CD4-positive, alpha-beta T cell (primary cell): ENCODE results near the gene NPRL2. TPM values are rescaled to one million over a fixed set of nuclear protein-coding genes. Genes with fewer than 3 reads are reported as not detected.

Experiments used
- ATAC-seq: fragments of 200-7000 bp; cut with Tn5 transposase; one replicate; pipeline ENCODE4 v1.10.0; 2022; ENCODE audit warnings: mild to moderate bottlenecking; ENCODE audit not compliant: poor library complexity
- CTCF ChIA-PET: fragments of 350-600 bp; sonication (Branson Sonifier 250); formaldehyde crosslinking; loops from one replicate; lab custom pipeline; 2021; ENCODE audit warnings: antibody characterized with exemption, inconsistent platforms; lab: Charles Lee
- POLR2A ChIA-PET: fragments of 350-600 bp; sonication (Branson Sonifier 250); formaldehyde crosslinking; loops from one replicate; lab custom pipeline; 2021; ENCODE audit warnings: antibody characterized with exemption, inconsistent platforms; lab: Charles Lee
- DNase-seq, 14 experiments: peaks; one replicate each; pipeline ENCODE4 v3.0.0-alpha.2; 2013 to 2020; ENCODE audit warnings: mixed read lengths in 2 of 14
- H3K27ac ChIP-seq, 2 donors: one replicate each; pipeline versions ENCODE4 v1.5.1 to v1.7.0; 2013; ENCODE audit warnings: low read length in 2 of 2, low read depth in 1 of 2, mild to moderate bottlenecking in 1 of 2
- H3K27me3 ChIP-seq, 2 experiments: 1 replicate in 1 of 2; 2 replicates in 1 of 2; pipeline versions ENCODE4 v1.6.1 to v1.7.0; 2013; ENCODE audit warnings: low read length in 2 of 2, control low read depth in 1 of 2, mild to moderate bottlenecking in 1 of 2, moderate library complexity in 1 of 2; ENCODE audit not compliant: insufficient read depth in 2 of 2, control insufficient read depth in 1 of 2
- H3K36me3 ChIP-seq: one replicate; pipeline ENCODE4 v1.6.1; 2013; ENCODE audit warnings: low read length, control low read depth; ENCODE audit not compliant: insufficient read depth
- H3K4me1 ChIP-seq: one replicate; pipeline ENCODE4 v1.6.1; 2013; ENCODE audit warnings: low read length, control low read depth; ENCODE audit not compliant: insufficient read depth
- H3K4me3 ChIP-seq: one replicate; pipeline ENCODE4 v1.5.1; 2013; ENCODE audit warnings: mild to moderate bottlenecking, low read length, moderate library complexity
- H3K9me3 ChIP-seq, 2 experiments: 1 replicate in 1 of 2; 2 replicates in 1 of 2; pipeline versions ENCODE4 v1.6.1 to v1.7.0; 2013; ENCODE audit warnings: low read length in 2 of 2, mild to moderate bottlenecking in 2 of 2, control low read depth in 1 of 2, moderate library complexity in 1 of 2; ENCODE audit not compliant: control insufficient read depth in 1 of 2, insufficient read depth in 1 of 2
- H3K27ac Mint-ChIP-seq: one replicate; pipeline ENCODE4 v1.8.0; 2020; ENCODE audit warnings: mixed read lengths
- H3K27me3 Mint-ChIP-seq: one replicate; pipeline ENCODE4 v1.8.0; 2021; ENCODE audit warnings: mixed read lengths
- H3K36me3 Mint-ChIP-seq: one replicate; pipeline ENCODE4 v1.8.0; 2021; ENCODE audit warnings: low read depth, mixed read lengths
- H3K4me1 Mint-ChIP-seq: one replicate; pipeline ENCODE4 v1.8.0; 2021; ENCODE audit warnings: low read depth, mixed read lengths
- H3K4me3 Mint-ChIP-seq: one replicate; pipeline ENCODE4 v1.8.0; 2020; ENCODE audit warnings: mild to moderate bottlenecking, mixed read lengths
- H3K9me3 Mint-ChIP-seq: one replicate; pipeline ENCODE4 v1.8.0; 2020; ENCODE audit warnings: mixed read lengths
- CTCF ChIP-seq: fragments of 200-600 bp; IDR thresholded peaks from one replicate; pipeline ENCODE4 v1.8.0; 2022; ENCODE audit warnings: antibody characterized with exemption, mild to moderate bottlenecking
- intact Hi-C, 2 experiments: fragments of 100-400 bp; cut with DNase I in 1 of 2; cut with micrococcal nuclease in 1 of 2; formaldehyde crosslinking; loops; one replicate each; pipeline versions ENCODE4 v1.15.1 to v1.9.0; 2023 to 2025; cut with DNase I, micrococcal nuclease
- total RNA-seq, 174 experiments: library from RNA in 2 of 174; stranded (reverse) in 2 of 174; gene quantifications; one replicate each; pipeline ENCODE4 v1.2.3 and lab custom pipeline; 2021 to 2026

Gene NPRL2
- total RNA-seq, 2 experiments from 2014 or later: 29.4 to 33.2 TPM

GRCh38 chr3:50389414-50389767 is 38.8 kb upstream of the NPRL2 start:
- ChIA-PET CTCF (no interaction called here), POLR2A (no interaction called here)
- no peaks in the 10 kb centered on the region for H3K36me3 ChIP-seq
- H3K4me1 ChIP-seq: no peaks in the 10 kb centered on the region
- no peak for TF ChIP-seq CTCF
- H3K4me3 Mint-ChIP-seq: no peak overlapping the region
- no peak overlapping the region for H3K27ac ChIP-seq
- H3K36me3 Mint-ChIP-seq: no peaks in the 10 kb centered on the region
- H3K4me3 ChIP-seq: no peak overlapping the region
- intact Hi-C loops: no loop called here
- no peak for DNase-seq
- no peaks in the 10 kb centered on the region for H3K9me3 Mint-ChIP-seq
- H3K9me3 ChIP-seq: no peaks in the 10 kb centered on the region
- no peak for ATAC-seq
- H3K27me3 Mint-ChIP-seq: no peaks in the 10 kb centered on the region
- H3K27me3 ChIP-seq: no peaks in the 10 kb centered on the region
- H3K4me1 Mint-ChIP-seq: no peaks in the 10 kb centered on the region
- H3K27ac Mint-ChIP-seq: no peak overlapping the region

- H3K27me3 Mint-ChIP-seq: no peaks in the 10 kb centered on the region
- H3K4me1 Mint-ChIP-seq: no peaks in the 10 kb centered on the region
- TF ChIP-seq CTCF: no peak
- no peaks in the 10 kb centered on the region for H3K9me3 ChIP-seq
- H3K27me3 ChIP-seq: no peaks in the 10 kb centered on the region
- no peak overlapping the region for H3K27ac ChIP-seq
- H3K4me3 Mint-ChIP-seq: no peak overlapping the region
- H3K27ac Mint-ChIP-seq: no peak overlapping the region
- intact Hi-C loops: no loop called here
- H3K4me3 ChIP-seq: no peak overlapping the region
- POLR2A ChIA-PET: no interaction called here
- DNase-seq (no peak), ATAC-seq (no peak)
- no peaks in the 10 kb centered on the region for H3K36me3 Mint-ChIP-seq
- no peaks in the 10 kb centered on the region for H3K4me1 ChIP-seq
- CTCF ChIA-PET: no interaction called here
- H3K9me3 Mint-ChIP-seq: no peaks in the 10 kb centered on the region
- no peaks in the 10 kb centered on the region for H3K36me3 ChIP-seq
These were observed 38.3 kb upstream of the NPRL2 start for GRCh38 chr3:50388720-50389413.

- Mint-ChIP-seq H3K27ac (no peak overlapping the region), H3K27me3 (no peaks in the 10 kb centered on the region), H3K9me3 (no peaks in the 10 kb centered on the region), H3K4me1 (no peaks in the 10 kb centered on the region), H3K4me3 (no peak overlapping the region), H3K36me3 (no peaks in the 10 kb centered on the region)
- Histone ChIP-seq H3K4me1 (no peaks in the 10 kb centered on the region), H3K9me3 (no peaks in the 10 kb centered on the region), H3K27ac (no peak overlapping the region), H3K36me3 (no peaks in the 10 kb centered on the region), H3K27me3 (no peaks in the 10 kb centered on the region), H3K4me3 (no peak overlapping the region)
- DNase-seq (no peak), ATAC-seq (no peak)
- no peak for TF ChIP-seq CTCF
- intact Hi-C loops: no loop called here
- CTCF ChIA-PET: no interaction called here
- POLR2A ChIA-PET: no interaction called here
These were observed 37.6 kb upstream of the NPRL2 start for GRCh38 chr3:50388016-50388719.
